Hindlimb muscle (tissue), 1 donor: ENCODE data around the gene PHF21B. TPM values are rescaled to one million over a fixed set of nuclear protein-coding genes. Genes with fewer than 3 reads are reported as not detected.

Source experiments
- DNase-seq: peaks from one replicate; pipeline ENCODE4 v3.0.0-alpha.2; 2013
- polyA plus RNA-seq: library from polyadenylated mRNA; unstranded; fragments of 120-200 nt; gene quantifications from one replicate; pipeline ENCODE4 v1.2.1, GENCODE V29; 2013; ENCODE audit not compliant: insufficient read length

PHF21B gene
- polyA plus RNA-seq, 1 donor = 0.28 TPM

DNA sequence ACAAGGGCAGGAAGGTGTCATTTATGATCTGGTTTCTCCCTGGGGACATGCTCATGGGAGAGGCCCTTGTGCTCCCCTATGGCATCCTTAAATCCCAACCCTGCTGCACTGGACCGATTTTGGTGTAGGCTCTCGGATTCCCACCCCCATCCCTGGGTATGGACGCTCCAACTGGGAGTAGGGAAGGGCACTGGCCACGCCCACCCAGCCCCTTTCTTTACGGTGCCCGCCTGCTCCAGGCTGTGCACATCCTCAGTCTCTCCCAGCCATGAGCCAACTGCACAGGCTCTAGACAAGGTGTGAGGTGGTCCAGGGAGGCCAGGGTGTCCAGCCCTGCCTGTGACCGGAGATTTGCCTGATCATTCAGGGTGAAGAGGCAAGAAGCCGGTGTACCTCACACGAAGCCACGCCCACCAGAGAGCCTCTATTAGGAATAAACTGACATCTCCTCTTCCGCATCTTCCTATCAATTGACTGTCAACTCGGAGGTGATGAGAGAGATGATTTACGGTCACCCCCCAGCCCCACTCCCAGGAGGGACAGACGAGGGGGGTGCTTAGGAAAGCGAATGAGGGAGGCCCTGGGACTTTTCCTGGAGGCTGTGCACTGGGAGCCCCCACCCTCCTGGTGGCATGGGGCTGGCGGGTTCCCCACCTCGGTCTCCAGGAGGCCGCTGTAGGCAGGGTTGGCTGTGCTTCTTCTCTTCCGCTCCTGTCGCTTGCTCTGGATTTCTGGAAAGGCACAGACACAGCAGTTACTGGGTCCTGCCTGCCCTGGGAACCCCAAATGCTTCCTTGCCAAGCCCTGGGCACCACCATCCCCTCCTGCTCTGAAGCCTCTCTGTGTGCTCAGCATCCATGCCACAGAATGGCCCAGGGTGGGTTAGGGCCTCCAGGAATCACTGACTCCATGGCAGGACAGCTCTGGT is 116.7 kb downstream of the PHF21B start:
- DNase-seq = no peak

DNA sequence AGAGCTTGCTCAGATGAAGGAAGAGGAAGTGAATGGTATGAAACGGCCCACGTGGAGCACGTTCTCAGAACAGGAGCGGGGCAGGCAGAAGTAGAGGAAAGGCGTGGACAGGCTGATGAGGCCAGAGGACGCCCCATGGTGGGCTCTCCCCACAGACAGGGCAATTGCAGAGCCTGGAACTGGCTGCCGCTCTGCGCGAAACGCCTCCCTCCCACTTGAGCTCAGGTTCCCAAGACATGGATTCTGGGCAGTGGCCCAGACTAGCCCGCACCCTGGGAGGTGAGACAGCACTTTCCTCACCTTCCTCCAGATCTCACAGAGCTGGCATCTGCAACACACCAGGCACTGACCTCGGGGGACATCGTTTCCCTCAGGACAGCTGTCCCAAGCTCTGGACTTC is 117.6 kb downstream of the PHF21B start:
- no peak for DNase-seq

DNA sequence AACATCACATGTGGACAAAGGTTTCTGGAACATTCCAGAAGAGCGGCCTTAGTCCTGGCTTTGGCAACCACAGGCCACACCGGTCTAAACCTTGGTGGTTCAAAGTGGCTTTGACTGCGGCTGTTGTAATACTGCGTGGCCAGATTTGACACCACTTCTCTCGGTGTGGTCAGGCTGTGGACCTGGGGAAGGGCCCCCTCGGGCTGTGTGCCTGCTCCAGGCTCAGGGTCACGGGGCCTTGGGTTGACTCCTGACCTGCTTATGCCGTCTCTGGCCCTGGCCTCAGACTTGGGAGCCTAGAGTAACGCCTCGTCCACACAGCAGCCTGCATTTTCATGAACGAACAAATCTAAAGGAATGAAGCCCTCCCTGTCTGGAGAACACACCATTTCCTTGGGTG is 118.0 kb downstream of the PHF21B start:
- no peak for DNase-seq

DNA sequence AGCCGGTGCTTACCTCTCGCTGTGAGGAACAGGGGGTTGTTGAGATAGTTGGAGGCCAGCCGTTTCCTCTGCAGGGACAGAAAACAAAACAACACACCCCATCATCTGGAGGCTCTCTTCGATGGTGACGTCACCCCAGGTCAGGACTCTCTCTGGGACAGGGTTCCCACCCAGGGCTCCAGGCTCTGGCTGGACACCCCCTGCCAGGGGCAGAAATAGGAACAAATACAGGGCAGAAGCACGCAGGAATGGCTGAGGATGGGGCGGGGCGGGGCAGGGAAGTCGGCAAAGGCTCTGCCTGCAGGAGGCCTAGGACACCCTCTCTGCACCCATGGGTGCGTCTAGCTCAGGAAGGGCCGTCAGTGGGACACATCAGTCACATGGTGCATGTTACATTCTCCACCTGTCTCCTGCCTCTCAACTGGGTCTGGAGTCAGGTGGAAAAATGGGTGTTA is 118.5 kb downstream of the PHF21B start:
- no peak for DNase-seq

DNA sequence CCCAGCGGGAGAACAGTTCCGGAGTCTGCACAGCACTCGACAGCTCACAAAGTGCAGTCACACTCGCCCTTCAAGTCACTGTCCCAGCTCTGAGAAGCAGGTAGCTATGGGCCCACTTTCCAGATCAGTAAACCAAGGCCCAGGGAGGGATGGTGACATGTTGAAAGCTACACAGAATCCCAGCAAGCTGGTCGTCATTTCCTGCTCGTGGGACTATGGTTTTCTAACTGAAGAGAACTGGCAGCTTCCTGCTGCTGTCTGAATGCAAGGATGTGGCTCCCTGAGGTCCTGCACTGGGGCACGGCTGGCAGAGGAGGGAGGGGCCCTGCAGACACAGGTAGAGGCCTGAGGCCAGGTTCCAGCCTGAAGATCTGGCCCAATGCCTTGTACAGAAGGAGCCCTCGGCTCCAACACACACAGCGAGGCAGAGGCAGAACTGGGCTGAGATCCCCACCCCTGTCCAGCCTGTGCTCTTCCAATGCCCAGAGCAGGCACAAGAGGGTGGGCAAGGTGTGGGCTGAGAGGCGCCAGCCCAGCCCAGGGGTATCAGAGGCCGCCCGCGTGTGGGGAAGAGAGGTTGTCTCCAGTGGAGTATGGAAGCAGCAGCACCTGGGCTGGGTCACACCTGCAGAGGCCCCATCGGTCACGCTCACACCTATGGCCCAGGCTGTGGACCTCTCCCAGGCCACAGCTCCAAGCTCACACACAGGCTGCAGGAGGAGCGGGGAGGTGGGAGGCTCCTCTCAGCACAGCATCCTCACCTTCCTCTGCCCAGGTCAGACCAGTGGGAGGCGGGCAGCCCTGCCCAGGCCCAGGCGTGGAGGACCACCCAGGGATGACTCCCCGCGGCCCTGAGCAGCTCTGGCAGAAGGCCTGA is 119.2 kb downstream of the PHF21B start:
- no peak for DNase-seq

DNA sequence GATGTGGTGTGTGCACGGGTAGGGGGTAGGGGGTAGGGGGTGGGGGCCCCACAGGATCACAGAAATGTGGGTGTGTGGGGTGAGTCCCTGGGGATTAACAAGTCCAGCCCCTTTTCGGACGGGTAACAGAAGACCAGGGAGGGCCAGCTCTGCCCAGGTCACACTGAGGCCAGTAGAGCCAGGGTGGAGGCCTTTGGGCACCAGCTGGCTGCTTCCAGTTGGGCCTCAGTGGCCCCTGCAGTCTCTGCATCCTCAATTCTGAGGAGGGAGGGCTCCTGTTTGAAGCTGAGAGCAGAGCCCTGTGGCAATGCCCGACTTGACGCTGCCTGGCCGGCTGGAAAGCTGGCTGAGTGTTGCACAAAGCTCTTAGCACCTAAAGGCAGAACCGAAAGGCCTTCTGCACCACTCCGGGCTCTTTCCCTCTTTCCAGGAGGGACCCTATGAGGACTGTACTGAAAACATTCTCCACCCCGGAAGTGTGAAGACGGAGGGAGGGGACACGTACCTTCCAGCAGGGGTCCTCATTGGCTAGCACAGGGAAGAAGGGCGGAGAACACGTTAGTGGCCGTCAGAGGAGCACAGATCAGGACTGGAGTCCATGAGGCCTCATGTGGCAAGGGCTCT is 120.4 kb downstream of the PHF21B start:
- DNase-seq = no peak

DNA sequence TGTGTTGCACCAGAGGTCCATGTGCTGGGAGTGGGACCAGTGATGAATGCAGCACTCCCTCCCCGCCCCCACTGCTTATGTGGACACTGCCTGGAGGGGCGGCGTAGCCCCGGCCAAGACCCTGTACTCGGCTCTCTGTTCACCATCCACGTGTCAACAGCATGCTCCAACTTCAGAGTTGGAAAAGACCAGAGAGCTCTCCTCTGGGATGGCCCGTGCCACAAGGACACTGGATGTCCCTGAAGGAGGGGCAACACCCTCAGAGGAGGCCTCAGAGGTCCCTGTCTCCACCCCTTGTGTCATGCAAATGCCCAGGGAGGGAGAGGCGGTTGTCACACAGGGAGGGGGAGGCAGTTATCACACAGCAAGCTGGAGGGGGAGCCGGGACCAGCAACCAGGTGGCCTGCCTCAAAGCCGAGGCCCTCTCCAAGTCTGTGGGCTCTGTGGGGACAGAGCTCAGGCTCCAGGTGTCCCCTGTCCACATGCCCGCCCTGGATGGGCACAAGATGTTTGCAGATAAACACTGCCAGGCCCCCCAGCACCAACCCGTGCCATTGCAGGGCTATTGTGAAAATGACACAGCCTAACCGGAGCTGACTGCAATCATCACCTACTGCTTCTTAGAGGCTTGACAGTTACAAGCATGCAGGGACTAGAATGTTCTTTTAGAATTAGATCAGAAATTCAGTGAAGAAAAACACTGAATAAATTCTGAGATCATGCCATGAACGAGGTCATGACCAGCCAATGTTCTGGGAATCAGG is 121.1 kb downstream of the PHF21B start:
- no peak for DNase-seq

DNA sequence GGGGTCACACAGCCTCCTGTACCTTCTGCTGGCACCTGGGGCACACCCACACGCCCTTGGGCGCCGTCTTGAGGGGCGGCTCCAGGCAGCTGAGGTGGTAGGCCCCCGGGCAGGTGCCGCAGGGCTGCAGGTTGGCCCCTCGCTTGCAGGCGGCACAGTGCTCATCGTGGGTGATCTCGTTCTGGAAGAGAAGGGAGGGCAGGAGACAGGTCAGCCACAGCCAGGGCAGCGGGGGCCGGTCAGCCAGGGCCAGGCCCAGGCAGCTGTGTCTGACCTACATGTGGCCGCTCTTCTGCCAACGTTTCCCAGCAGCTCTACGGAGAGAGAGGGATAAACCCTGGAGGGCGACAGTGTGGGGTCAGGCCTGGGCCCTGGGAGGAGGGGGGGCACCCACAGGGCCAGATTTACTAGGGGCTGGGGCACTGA is 121.9 kb downstream of the PHF21B start:
- no peak for DNase-seq

DNA sequence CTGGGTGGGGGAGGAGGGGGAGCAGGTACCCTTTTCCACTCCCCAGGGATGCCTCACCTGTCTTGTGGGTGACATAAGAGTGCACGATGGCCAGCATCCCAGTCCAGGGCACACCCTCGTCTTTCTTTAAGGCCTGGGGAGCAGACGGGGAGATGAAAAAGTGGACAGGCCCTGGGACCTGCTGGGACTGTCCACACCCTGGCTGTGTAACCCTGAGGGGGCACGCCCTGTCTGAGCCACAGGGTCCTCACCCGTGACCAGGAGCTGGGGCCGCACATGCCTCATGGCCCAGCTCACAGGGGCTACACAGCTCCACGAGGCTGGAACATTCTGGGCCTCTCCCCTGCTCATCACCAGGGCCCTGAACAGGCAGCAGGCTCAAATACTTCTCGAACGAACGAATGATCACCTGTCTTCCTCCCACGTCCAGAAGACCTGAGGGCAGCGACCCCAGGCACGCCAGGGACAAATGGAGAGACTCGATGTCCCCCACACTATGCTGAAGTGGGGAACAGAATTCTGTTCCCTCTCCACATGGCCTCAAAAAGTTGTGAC is 123.9 kb downstream of the PHF21B start:
- no peak for DNase-seq

DNA sequence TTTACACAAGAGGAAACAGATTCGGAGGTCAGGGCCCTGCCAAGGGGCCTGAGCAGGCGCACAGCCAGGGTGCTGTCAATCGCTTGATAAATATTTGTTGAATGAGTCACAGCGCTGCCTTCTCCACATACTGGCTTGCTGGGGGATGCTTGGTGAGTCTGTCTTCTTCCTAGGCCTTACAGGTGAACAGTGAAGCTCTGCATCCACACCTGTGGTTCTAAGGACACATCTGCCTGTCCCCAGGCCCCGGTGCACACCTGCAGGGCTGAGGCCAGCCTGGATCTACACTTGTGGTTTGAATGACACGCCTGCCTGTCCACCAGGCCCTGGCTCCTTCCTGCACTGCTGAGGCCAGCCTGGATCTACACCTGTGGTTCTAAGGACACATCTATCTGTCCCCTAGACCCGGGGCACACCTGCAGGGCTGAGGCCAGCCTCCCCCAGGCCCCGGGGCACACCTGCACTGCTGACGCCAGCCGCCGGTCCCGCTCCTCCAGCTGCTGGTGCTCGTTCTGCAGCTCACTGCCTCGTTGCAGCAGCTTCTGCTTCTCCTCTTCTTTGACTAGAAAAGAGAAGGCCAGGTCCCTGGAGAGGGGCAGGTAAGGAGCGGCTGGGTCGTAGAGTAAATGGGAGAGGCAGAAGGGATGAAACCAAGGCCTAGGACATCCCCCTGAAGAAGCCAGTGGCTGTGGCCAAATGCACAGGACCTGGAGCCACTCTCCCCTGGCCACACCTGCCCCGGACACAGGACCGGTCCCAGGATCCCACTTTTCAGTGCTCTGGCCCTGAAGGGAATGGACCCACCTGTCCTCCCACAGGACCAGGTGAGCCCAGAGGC is 124.6 kb downstream of the PHF21B start:
- DNase-seq = no peak

DNA sequence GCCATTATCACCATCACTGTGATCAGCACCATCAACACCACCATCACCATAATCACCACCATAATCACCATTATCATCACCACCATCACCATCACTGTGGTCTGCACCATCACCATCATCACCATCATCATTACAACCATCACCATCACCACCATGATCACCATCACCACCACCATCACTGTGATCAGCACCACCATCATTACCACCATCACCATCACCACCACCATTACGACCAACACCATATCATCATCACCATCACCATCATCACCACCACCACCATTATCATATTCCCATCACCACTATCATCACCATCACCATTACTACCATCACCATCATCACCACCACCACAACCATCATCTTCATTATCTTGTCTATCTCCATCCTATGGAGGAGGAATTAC is 125.2 kb downstream of the PHF21B start:
- DNase-seq = no peak

DNA sequence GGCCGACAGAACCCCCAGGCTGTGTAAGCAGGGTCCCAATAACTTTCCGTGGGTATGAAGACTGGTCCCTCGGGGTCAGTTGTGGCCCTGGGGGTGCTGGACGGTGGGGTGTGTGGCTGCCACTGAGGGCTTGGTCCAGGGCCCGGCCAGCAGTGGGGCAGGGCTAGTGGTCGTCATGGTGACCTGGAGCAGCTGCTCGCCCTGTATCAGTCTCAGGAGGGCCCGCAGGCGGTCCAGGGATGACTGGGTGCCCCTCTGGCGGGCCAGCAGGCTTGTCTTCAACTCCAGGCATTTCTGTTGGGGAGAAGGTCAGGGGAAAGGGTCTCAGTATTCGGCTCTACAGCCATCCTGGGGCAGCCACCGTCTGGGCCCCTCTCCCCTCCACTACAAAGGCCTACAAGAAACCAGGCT is 126.8 kb downstream of the PHF21B start:
- no peak for DNase-seq

DNA sequence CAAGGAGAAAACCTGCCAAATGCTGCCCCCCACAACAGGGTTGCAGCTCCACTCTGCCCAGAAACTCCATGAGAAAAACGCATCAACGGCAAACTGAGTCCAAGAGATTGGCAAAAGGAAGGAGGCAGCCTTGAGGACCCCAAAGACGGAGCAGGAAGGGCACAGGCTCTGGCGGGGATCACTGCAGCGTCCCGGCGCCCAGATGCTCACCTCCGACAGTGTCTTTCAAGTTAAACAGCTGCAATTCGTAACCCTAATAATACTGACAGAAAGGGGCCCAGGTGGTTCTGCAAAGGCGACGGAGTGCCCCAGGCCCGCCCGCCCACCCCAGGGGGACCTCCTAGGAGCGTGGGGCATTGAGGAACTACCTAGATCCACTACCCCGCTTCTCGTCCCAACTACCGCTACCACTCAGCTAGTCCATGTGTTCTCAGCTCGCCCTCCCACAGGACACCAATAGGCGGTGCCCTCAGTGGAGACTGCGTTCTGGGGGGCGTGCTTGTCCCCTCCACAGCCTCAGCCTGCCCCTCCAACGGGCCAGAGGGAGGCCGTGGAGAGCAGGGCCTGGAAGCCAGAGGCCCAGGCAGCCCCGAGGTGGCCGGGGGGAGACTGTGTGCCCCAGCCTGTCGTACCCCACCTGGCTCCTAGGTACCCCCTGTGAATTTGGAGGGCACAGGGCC is 127.4 kb downstream of the PHF21B start:
- DNase-seq = no peak

DNA sequence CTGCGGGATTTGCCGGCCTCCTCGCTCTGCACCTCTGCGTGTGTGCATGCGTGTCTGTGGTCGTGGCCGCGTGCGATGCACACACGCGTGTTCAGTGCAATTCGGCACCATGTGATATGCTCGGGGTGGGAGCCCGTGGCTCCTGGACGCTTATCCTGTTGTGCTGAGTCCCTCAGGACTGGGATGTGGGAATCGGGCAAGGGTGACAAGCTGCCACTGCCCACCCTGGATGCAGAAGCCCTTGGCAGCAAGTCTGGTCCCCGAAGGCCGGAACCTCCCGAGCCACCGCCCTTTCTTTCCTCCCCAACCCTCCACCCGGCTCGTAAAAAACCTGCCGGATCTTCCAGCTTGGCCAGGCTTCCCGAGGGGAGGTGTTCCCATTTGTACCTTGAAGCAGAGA is 128.2 kb downstream of the PHF21B start:
- DNase-seq = no peak

DNA sequence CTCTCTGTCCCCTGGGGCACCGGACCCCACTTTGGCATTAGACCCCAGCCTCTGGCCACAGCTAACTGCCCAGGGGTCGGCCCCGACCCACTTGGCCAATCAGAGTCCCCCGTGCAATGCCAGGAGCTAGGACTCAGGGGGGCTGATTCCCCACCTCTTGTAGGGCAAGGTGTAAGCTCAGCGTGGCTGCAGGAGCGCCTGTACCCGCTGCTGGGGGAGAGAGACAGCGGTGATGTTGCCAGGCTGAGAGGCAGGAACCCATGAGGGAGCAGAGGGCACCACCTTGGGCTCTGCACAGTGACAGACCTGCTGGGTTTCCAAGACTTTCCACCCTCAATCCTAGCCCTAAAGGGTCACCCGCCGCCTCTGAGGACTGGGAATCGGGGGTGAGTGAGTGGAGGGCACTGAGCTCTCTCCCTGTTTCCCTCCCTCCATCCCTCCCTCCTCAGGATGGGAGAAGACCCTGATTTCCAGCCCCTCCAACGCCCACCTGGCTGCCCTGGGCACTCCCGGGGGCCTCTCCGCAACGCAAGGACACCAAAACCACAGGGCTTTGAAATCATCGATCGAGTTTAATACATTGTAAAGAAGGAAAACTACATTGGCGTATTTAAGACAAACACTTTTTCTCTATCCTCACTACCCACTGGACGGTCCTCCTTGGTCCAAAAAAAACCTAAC is 129.1 kb downstream of the PHF21B start:
- no peak for DNase-seq

DNA sequence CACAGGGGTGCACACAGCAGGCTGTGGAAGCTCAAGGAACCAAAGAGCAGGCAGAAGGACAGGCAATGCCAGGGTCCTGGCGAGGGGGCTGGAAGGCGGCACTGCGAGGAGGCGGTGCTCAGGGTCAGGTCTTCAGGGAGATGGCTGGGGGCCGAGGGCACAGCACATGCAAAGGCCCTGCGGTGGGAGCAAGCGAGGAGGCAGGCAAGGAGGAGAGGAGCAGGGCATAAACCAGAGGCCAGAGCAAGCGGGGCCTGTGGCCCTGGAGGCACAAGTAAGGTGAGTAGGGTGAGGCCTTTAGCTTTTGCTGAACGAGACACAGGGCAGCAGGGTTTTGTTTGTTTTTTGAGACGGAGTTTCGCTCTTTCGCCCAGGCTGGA is 130.5 kb downstream of the PHF21B start:
- no peak for DNase-seq

DNA sequence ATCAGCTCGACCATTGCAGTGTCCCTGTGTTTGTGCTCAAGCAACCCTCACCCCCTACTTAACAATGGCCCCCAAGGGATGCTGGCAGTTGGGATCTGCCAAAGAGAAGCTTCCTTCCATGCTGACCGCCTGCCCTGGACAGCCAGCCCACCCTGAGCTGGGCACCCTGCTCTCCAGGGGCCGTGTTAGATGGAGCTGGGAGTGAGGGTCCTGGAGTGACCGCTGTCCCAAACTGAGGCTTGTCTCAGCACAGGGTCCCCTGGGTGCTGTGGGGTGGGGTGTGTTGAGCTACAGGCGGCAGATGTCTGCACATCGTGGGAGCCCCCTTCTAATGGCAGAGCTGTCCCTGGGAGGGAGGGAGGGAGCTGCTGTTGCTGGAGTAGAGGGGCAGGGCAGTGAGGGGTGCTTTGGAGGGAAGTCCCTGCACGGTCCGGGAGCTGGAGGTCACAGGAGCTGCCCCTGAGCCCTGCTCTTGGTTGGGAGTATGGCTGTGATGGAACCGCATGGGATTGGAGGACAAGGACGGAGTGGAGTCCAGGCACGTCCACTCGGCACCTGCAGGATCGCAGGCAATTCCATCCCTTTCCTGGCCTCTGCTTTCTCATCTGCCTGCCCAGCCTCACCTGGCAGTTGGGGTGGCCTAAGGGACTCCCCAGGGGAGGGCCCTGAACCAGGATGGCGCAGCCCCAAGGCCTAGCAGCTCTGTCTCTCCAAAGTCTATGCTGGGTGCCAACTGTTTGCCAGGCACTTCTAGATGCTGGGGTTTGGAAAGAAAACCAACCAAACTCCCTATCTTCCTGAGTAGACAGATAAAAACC is 131.1 kb downstream of the PHF21B start:
- no peak for DNase-seq

DNA sequence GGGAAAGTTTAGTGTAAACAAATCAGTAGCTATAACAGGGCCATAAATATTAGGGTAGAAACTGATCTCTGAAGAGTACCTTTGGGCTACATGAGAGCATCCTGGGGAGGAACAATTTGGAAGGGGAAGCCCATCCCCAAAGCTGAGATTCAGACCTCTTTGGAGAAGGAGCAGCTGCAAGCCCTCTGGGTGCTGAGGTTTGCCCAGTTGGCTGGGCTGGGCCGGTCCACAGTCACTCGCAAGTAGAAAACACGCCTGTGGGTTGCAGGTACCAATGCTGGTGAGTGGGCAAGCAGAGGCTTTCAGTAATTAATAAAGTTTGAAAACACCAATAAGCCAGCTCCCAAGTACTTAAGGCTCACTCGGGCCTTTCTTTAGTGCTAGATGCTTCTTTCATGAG is 132.9 kb downstream of the PHF21B start:
- no peak for DNase-seq

DNA sequence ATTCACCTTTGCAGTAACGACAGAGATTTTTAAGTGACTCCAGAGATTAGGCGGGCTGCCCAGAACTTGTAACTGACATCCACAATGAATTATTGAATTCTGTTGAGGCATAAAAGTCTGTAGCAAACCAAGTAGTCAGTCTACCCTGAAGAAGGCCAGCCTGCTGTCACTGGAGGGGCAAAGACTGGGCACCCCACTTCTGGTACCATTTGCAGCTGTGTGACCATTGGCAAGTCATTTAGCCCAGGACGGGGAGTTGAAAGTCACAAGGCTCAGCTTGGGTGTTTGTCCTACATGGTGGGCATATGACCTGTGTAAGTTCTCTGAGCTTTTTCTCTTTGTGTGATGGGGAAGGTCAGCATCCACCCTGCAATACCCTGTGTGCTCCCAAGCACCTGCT is 138.0 kb downstream of the PHF21B start:
- no peak for DNase-seq
